ENCODE measurements around the gene RBMS1. TPM values are rescaled to one million over a fixed set of nuclear protein-coding genes. Genes with fewer than 3 reads are reported as not detected.

Gene RBMS1
- total RNA-seq, 1 experiment from 2014 or later, result 65.4 TPM

DNA sequence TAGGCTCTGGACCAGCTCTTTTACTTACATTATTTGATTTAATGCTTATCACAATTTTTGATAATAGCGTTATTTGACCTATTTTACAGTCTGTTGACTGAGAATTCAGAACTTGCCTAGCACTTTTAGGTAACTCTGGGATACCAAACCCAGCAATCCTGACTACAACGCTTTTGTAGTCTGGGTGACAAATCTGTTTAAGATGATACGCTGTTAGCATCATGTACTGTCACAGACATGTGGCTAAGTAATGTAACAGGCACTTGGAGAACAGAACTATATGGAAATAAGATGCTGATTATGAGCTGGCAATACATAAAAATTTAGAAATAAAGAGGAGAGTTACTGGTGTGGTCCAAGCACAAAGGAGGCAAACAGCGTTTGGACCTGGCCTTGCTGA is 130.6 kb downstream of the RBMS1 start:
- ChIA-PET POLR2A (interaction anchor here (0.9 to 1.6 kb wide), 5 partner anchors 8 to 43 kb away, joined by 3 to 6 read pairs (median 4); no protein-coding TSS in a partner anchor), CTCF (interaction anchor here (0.7 to 1.6 kb wide), 8 partner anchors 10 to 416 kb away, joined by 3 to 7 read pairs (median 3); no protein-coding TSS in a partner anchor)
- TF ChIP-seq, protein P1, sequence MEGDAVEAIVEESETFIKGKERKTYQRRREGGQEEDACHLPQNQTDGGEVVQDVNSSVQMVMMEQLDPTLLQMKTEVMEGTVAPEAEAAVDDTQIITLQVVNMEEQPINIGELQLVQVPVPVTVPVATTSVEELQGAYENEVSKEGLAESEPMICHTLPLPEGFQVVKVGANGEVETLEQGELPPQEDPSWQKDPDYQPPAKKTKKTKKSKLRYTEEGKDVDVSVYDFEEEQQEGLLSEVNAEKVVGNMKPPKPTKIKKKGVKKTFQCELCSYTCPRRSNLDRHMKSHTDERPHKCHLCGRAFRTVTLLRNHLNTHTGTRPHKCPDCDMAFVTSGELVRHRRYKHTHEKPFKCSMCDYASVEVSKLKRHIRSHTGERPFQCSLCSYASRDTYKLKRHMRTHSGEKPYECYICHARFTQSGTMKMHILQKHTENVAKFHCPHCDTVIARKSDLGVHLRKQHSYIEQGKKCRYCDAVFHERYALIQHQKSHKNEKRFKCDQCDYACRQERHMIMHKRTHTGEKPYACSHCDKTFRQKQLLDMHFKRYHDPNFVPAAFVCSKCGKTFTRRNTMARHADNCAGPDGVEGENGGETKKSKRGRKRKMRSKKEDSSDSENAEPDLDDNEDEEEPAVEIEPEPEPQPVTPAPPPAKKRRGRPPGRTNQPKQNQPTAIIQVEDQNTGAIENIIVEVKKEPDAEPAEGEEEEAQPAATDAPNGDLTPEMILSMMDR (IDR thresholded peaks at IDR 0.05; ENCODE audit: unreplicated experiment), result no peak
- Mint-ChIP-seq H3K9me3 (ENCODE audit: unreplicated experiment) (no peaks in the 10 kb centered on the region), H3K27ac (ENCODE audit: low read depth, unreplicated experiment) (no peak overlapping the region), H3K36me3 (ENCODE audit: insufficient read depth, unreplicated experiment) (peaks cover 29% of the 10 kb centered on the region), H3K4me1 (ENCODE audit: insufficient read depth, unreplicated experiment) (peaks cover 27% of the 10 kb centered on the region), H3K27me3 (ENCODE audit: insufficient read depth, unreplicated experiment) (no peaks in the 10 kb centered on the region), H3K4me3 (ENCODE audit: unreplicated experiment) (no peak overlapping the region)
- intact Hi-C loops (cut with micrococcal nuclease), result no loop called here
- no peak for DNase-seq (ENCODE audit: unreplicated experiment)
- BruUV-seq (replicated peaks), result no TSS peak

DNA sequence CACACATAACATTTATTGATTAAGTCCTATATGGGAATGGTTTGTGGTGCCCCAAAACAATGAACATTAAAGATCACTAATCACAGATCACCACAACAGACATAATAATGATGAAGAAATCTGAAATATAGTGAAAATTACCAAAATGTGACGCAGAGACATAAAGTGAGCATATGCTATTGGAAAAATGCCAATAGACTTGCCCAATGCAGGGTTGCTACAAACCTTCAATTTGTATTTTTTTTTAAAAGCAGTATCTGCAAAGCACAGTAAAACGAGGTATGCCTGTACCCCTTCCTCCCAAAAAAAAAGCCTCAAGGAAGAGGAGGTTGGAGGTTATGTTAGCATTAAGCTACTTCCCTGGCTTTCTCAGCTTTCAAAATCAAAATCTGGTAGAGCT is 131.1 kb downstream of the RBMS1 start:
- TF ChIP-seq, protein P1 (IDR thresholded peaks at IDR 0.05; ENCODE audit: unreplicated experiment), result no peak
- H3K9me3 Mint-ChIP-seq (ENCODE audit: unreplicated experiment), result no peaks in the 10 kb centered on the region
- H3K36me3 Mint-ChIP-seq (ENCODE audit: insufficient read depth, unreplicated experiment), result peaks cover 29% of the 10 kb centered on the region
- CTCF ChIA-PET, result interaction anchor here (0.7 to 1.7 kb wide), 9 partner anchors 9 to 416 kb away, joined by 3 to 5 read pairs (median 3); no protein-coding TSS in a partner anchor
- POLR2A ChIA-PET, result interaction anchor here (0.9 to 1.6 kb wide), 4 partner anchors 10 to 44 kb away, joined by 3 to 6 read pairs (median 4); no protein-coding TSS in a partner anchor
- H3K4me1 Mint-ChIP-seq (ENCODE audit: insufficient read depth, unreplicated experiment), result peaks cover 28% of the 10 kb centered on the region
- H3K27ac Mint-ChIP-seq (ENCODE audit: low read depth, unreplicated experiment), result no peak overlapping the region
- DNase-seq (ENCODE audit: unreplicated experiment), result peak; percentile 47
- no TSS peak for BruUV-seq (replicated peaks)
- no peak overlapping the region for H3K4me3 Mint-ChIP-seq (ENCODE audit: unreplicated experiment)
- intact Hi-C loops (cut with micrococcal nuclease), result no loop called here
- no peaks in the 10 kb centered on the region for H3K27me3 Mint-ChIP-seq (ENCODE audit: insufficient read depth, unreplicated experiment)

DNA sequence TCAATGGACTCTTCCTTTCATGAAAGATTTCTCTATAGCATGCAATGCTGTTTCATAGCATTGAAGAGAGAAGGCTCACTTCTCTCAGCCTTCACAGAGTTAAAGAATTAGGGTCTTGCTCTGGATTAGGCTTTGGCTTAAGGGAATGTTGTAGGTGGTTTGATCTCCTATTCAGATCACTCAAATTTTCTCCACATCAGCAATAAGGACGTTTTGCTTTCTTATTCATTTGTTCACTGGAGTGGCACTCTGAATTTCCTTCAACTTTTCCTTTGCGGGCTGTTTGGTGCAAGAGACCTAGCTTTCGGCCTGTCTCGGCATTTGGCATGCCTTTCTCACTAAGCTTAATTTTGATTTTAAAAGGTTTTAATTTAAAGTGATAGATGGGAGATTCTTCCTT is 131.6 kb downstream of the RBMS1 start:
- CTCF ChIA-PET, result interaction anchor here (0.6 to 1.7 kb wide), 4 partner anchors 9 to 26 kb away, joined by 3 to 5 read pairs (median 4); no protein-coding TSS in a partner anchor
- BruUV-seq (replicated peaks), result no TSS peak
- no peak for DNase-seq (ENCODE audit: unreplicated experiment)
- Mint-ChIP-seq H3K4me1 (ENCODE audit: insufficient read depth, unreplicated experiment) (peaks cover 30% of the 10 kb centered on the region), H3K9me3 (ENCODE audit: unreplicated experiment) (no peaks in the 10 kb centered on the region), H3K27ac (ENCODE audit: low read depth, unreplicated experiment) (no peak overlapping the region), H3K27me3 (ENCODE audit: insufficient read depth, unreplicated experiment) (no peaks in the 10 kb centered on the region), H3K4me3 (ENCODE audit: unreplicated experiment) (no peak overlapping the region), H3K36me3 (ENCODE audit: insufficient read depth, unreplicated experiment) (peaks cover 29% of the 10 kb centered on the region)
- TF ChIP-seq, protein P1 (IDR thresholded peaks at IDR 0.05; ENCODE audit: unreplicated experiment), result no peak
- POLR2A ChIA-PET, result interaction anchor here (0.6 to 1.0 kb wide), 5 partner anchors 11 to 46 kb away, joined by 3 to 4 read pairs (median 3); no protein-coding TSS in a partner anchor
- intact Hi-C loops (cut with micrococcal nuclease), result no loop called here

DNA sequence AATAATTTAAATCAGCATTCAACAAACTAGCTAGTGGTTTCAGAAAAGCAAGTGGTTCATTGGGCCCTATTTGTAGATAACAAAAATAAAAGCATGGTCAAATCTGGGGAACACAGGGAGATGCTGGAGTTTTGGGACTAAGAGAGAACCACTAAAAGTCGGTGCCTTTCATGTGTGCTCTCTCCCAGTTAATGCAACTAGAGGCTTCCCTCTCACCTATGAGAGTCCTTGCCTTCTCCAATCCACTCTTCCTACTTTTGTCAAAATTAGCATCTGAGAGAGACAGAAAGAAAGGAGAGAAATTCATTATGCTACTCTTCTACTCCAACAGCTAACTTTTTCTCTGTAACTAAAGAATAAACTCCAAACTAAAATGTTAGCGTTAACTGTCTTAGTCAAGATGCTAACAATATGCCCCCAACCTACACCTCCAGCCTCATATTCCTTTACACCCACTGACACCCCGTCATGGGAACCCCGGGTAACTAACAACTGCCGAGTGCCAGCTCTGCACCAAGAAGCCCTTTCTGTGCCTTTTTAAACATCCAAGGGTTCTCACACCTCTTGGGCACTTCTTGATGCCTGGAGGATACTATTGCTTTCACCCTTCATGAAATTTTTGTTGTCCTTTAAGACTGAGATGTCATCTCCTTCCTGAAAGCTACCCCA is 133.4 kb downstream of the RBMS1 start:
- intact Hi-C loops (cut with micrococcal nuclease), result no loop called here

More for the DNA sequence above, 133.4 kb downstream of the RBMS1 start:
- TF ChIP-seq, protein P1 (IDR thresholded peaks at IDR 0.05; ENCODE audit: unreplicated experiment), result no peak
- ChIA-PET CTCF (interaction anchor here (0.6 to 0.8 kb wide), 2 partner anchors 48 to 108 kb away, joined by 3 to 4 read pairs; no protein-coding TSS in a partner anchor), POLR2A (interaction anchor here (0.6 to 1.2 kb wide), 3 partner anchors 15 to 47 kb away, joined by 3 read pairs; no protein-coding TSS in a partner anchor)
- no TSS peak for BruUV-seq (replicated peaks)
- Mint-ChIP-seq H3K27me3 (ENCODE audit: insufficient read depth, unreplicated experiment) (no peaks in the 10 kb centered on the region), H3K4me1 (ENCODE audit: insufficient read depth, unreplicated experiment) (peaks cover 29% of the 10 kb centered on the region), H3K4me3 (ENCODE audit: unreplicated experiment) (no peak overlapping the region), H3K36me3 (ENCODE audit: insufficient read depth, unreplicated experiment) (peaks cover 22% of the 10 kb centered on the region), H3K9me3 (ENCODE audit: unreplicated experiment) (no peaks in the 10 kb centered on the region), H3K27ac (ENCODE audit: low read depth, unreplicated experiment) (no peak overlapping the region)
- no peak for DNase-seq (ENCODE audit: unreplicated experiment)
